ENCODE results near the gene IQCN.
"Not testable (repeated sequence)": the region's sequence is repeated elsewhere in the genome, so short reads cannot be mapped to it uniquely, and the experiment has no call there.

IQCN gene

GRCh38 chr19:18229474-18229873, 44.8 kb downstream of the IQCN start:
- no peak for DNase-seq

- no peak for DNase-seq
These were observed 46.4 kb downstream of the IQCN start for GRCh38 chr19:18227781-18228271.

- DNase-seq: no peak
These were observed 47.1 kb downstream of the IQCN start for GRCh38 chr19:18226956-18227780.

- DNase-seq: no peak
These were observed 48.4 kb downstream of the IQCN start, which contains the start of gene PDE4C for GRCh38 chr19:18225702-18226468. PDE4C (minus strand) TSS chr19:18226438; CDS start chr19:18226415, 23 bp downstream.

DNA sequence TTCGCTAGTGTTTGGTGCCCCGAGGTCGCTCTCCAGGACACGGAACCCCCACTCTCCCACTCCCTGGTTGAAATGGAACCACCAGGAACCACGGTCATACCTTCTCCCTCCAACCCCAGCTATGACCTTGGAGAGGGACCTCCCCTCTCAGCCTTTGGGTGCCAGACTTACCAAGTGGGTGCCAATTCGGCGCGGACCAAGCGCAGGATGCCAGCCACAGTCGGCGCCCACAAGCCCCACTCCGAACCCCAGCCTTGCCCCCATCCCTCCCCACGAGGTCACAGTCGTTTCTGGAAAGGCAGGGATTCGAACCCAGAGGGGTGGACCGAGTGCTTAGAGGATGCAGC, 48.9 kb downstream of the IQCN start:
- DNase-seq: no peak

DNA sequence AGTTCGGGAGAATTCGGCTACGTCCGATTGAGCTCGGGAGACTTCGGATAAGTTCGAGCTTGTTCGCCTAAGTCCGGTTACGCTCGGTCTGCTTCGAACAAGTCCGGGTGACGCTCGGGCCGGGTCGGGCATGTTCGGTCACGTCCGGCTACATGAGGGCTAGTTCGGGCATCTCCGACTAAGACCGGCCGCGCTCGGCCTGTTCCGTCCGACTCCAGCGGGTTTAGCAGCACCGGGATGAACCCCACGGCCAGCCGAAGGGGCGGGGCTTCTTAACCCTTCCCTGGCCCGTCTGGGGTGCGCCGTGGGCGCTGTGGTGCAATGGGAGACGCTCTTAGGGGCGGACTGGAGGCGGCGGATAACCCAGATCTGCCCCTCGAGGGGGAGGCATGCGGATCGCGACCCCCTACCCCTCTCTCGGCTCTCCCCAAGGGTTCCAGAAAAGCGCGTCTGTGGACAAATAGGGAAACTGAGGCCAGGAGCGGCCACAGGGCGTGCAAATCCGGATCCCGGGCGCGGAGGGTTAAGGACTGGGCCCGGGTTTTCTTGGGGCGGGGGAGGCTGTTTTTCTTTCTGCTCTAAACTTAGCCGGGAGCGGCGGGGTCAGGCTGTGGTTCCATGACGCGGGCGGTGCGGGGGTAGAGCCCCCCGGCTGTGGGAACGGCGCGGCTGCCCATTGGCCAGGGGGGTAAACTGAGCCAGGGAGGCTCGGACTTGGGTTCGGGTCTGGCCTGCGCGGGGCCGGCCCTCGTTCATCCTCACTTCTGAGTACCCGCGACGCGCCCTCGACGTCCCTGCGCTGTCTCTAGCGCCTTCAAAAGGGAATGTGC, 49.5 kb downstream of the IQCN start:
- DNase-seq: peak; percentile 98

DNA sequence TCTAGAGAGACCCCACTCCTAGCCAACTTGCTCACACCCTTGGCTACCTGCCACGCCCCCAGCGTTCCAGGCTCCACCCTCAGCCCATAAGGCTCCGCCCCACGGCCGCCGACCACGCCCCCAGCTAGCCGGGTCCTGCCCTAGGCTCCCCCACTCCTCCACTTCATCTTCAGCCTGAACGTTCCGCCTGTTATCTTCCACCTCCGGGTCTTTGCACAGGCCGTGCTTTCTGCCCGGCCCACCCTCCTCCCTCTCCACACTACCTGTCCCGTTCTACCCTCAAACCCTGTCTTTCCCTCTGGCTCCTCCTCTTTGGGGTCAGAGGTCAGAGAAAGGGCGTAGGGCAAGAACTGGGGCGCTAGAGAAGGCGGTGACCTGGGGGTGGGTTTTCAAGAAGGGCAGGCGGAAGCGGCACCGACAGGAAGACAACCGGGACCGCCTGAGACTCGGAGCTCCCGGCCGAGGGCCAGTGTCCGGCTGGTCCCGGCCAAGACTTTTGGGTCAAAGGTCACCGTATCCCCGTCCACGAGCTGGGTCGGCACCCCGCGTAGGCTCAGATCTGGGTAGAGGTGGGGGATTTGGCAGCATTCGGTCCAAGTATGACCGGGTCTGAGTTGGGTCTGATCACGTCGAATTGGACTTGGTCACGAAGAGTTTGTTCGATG, 50.3 kb downstream of the IQCN start:
- peak; percentile 78 for DNase-seq

- no peak for DNase-seq
These were observed 52.2 kb downstream of the IQCN start for GRCh38 chr19:18221815-18222725.

DNA sequence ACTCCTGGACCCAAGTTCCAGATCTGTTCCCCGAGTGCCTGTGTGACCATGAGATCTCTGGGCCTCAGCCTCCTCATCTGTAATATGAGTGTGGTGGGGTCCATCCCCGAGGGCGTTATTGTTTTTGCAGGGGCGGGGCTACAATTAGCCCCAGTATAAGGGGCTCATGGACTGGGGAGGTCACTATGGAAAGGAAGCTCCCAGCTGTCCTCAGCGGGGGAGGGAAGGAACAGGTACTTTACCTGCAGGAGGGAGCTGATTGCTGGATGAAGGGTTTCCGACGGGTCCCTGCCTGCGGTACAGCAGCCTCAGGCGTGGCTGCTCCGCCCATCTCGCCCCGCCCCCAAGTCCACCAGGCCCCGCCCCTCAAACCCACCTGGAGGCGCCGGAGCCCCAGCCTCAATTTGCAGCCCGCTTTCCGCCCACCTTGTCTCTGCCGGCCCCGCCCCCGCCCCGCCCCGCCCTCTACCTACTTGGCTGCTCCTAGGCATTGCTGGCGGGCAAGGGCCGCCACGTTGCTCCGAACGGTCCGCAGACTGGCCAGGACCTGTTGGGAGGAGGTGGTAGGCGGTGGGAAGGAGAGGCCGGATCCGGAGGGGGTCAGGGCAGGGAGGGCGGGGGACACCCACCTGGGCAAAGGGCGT, 53.5 kb downstream of the IQCN start:
- DNase-seq: no peak

- DNase-seq: no peak
These were observed 54.2 kb downstream of the IQCN start for GRCh38 chr19:18219911-18220631.

DNA sequence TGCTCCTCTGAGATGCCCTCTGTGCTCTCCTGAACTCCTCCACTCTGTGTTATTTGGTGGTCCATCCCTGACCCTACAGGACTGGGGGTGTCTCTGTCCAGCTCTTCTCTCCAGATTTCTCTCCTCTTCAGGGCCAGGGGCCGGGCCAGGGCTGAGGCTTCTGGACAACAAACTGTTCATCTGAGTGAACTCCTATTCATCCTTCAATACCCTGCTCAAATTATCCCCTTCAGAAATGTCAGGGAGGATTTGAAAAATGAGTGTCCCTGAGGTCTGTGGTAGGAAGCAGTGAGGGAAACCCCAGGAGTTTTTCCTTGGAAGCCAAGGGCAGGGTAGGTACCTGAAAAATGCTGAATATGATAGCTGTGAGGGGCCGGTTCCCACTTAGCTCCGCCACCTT, 55.7 kb downstream of the IQCN start:
- no peak for DNase-seq

- no peak for DNase-seq
These were observed 56.1 kb downstream of the IQCN start for GRCh38 chr19:18218159-18218558.

DNA sequence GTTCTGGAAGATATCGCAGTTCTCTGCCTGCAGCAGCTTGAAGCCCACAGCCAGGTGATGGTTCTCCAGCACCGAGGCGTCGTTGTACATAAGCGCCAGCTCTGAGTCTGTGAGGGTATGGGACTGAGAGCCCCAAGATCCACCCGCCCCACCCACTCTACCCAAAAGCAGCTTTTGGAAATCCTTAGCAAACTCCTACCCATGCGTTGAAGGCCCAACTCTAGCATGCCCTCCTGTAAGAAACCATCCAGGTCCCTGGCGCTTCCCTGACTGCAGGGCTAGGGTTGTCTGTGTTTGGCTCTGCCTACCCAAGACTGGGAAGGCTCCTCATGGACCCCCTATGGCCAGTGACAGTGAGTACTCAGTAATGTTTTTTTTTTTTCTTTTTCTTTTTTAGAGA, 57.5 kb downstream of the IQCN start:
- DNase-seq: no peak

DNA sequence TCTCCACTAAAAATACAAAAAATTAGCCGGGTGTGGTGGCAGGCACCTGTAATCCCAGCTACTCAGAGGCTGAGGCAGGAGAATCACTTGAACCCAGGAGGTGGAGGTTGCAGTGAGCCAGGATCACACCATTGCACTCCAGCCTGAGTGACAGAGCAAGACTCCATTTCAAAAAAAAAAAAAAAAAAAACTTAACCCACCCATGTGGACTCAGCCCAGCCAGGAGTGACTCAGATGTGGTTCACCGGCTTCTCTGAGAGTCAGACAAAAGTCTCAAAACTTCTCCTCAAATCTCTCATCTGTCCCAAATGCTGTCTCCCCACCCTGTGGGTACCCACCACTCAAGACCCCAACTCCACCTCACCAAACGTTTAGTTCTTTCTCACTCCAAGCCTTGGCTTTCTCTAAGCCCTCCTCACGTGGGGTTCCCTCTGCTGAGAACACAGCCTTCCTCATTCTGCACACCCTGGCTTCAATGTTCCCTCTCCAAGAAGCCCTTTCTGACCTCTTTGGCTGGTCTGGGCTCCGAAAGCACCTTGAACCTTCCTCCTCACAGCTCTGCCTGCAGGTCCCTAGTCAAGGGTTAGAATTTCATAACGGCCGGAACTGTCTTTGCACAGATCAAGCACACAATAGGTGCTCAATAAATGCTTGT, 59.3 kb downstream of the IQCN start:
- DNase-seq: no peak

DNA sequence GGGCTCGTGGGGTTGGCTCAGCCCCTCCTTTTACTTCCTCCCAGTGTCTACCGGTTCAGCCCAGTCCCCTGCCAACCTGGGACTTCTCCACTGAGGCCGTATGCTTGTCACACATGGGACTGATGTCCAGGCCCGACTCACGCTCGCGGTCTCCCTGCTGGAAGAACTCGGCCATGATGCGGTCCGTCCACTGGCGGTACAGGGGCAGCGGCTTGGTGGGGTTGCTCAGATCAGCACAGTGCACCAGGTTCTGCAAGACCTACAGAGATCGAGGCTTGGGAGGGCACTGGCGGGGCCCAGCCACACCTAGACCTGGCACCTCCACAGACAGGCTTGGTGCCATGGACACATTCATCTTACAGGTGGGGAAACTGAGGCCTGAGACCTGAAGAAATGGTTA, 62.6 kb downstream of the IQCN start:
- DNase-seq: no peak

DNA sequence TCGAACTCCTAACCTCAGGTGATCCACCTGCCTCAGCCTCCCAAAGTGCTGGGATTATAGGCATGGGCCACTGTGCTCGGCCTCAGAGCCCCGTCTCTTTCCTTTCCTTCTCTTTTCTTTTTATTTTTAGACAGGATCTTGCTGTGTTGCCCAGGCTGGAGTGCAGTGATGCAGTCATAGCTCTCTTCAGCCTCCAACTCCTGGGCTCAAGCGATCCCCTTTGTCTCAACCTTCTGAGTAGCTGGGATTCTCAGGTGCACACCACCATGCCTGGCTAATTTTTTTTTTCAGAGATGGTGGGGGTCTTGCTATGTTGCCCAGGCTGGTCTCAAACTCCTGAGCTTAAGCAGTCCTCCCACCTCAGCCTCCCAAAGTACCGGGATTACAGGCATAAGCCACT, 64.3 kb downstream of the IQCN start:
- DNase-seq: not testable (repeated sequence)

- peak; percentile 57 for DNase-seq
These were observed 65.9 kb downstream of the IQCN start for GRCh38 chr19:18208098-18208951.

All from hematopoietic multipotent progenitor cell treated with erythropoietin and hydrocortisone succinate and interleukin-3 and kit ligand, for 6 days (in vitro differentiated cells).